M059J (cell line): ENCODE measurements around the gene BMP7. TPM values are rescaled to one million over a fixed set of nuclear protein-coding genes. Genes with fewer than 3 reads are reported as not detected.
"Not testable (repeated sequence)": the region's sequence is repeated elsewhere in the genome, so short reads cannot be mapped to it uniquely, and the experiment has no call there.

Experiments used
- DNase-seq: peaks from one replicate; pipeline ENCODE4 v3.0.0-alpha.2; 2012; ENCODE audit warnings: low read depth
- total RNA-seq: library from RNA; depleted of rRNA; stranded (reverse); fragments of >200 nt; shearing (Covaris generic); gene quantifications from 2 replicates; pipeline ENCODE4 v1.2.3, GENCODE V29; 2014

BMP7 gene
- total RNA-seq, 1 experiment from 2014 or later = 0.22 TPM

- DNase-seq = no peak
Observed at GRCh38 chr20:57249772-57250171, 16.7 kb downstream of the BMP7 start.

DNA sequence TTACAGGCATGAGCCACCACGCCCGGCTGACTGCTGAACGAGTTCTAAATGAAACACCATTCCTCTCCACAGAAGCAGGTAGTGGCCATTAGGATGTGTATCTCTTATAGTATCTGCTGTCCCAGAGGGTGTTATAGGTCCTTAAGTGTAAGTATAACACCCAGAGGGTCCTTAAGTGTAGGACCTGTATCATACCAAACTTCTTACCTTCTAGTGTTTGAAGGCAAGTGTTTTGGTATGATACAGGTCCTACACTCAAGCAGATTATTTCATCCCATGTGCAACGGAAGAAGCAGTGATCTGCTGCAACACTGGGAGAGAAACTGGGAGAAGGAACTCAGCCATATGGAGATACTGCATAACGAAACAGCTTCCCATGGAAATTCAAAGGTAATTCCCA, 17.4 kb downstream of the BMP7 start:
- DNase-seq = no peak

- DNase-seq = no peak
Observed at GRCh38 chr20:57248132-57248797, 18.2 kb downstream of the BMP7 start.

DNA sequence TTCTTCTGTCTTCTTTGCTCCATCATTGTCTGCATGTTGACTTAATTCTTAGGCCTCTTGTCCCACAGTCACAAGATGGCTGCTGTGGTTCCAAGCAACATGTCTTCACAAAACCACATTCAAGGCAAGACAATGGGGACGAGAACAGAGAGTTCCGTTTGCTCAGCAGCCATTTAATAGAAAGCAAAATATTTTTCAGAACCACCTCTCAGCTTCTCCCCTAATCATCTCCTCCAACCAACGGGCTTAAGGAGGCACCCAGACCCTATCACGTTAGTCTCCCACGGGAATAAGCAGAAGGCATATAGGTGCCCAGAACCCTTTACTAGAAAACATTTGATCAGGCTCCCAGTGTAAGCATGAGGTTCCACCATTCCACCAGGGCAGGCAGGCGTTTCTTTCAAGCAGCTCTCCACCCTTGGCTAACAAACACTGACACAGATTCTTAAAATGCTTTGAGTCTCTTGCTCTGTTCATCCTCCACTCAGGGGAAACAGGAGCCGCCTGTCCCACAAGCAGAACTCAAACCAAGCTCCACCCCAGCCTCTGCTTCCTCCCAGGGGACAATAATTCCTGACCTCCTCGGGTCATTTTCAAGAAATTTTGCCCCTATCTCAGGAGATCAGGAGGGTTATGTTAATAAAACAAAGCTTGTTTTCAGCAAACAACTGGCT, 19.0 kb downstream of the BMP7 start:
- DNase-seq = no peak

DNA sequence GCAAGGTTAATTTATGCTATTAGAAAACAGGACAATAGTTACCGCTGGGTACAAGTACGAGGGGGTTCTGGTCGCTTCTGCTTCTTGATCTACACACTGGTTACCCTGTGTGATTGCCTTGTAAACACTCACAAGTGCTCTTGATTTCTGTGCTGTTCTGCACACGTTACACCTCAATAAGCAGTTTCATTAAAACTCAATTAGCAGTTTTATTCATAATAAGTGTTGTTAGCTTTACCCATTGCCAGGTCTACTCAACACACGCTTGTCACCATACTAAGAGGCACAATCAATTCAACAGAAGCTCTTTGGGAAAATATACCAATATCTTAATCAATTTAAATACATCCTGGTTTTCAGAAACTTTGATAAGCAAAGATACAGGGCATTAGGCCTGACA, 20.4 kb downstream of the BMP7 start:
- no peak for DNase-seq

- no peak for DNase-seq
Observed at GRCh38 chr20:57244627-57245214, 21.7 kb downstream of the BMP7 start.

DNA sequence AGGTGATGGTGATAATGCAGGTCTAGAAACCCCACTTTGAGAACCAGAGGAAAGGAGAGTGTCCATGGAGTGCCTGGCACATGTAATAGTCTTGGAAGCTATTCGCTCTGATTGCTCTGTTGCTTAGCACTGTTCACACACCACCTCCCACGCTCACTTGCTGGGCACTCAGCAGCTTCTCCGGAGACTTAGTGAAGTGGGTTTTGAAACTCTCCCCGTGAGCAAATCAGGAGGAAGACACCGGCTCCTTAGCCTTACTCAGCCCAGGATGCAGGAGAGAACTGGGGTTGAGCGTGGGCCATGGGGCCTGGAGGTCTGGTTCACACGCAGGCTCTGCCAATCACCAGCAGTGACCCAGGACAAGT, 22.2 kb downstream of the BMP7 start:
- no peak for DNase-seq

DNA sequence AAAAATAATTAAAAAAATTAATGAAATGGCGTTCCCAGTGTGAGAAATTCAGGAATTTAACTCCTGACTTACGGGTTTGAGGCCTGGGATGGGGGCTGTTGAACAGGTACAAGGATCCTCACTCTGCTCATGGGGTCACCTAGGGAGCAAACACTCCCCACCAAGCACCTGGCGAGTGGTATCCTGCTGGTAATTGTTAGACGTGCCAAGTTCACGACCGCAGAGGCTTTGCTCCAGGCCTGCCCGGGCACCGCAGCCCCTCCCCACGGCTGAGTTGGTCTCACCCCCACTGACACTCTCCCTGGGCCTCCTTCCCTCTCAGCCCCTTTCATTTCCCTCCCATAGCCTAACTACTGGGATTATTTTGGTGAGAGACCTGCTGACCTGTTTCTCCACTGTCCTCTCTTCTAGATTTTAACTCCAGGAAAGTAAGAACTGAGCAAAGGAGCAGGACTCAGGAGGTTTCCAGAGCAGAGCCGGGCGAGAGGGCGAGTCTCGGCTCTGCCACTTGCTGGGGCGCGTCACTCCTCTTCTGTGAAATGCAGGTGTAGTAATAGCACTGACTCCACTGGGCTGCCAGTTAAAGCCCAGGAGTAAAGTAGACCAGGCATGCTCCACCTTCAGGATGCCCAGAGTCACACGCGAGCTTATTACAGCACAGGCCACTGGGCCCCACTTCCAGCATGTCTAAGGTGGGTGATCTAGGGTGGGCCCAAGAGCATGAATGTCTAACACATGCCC, 22.8 kb downstream of the BMP7 start:
- DNase-seq = no peak

DNA sequence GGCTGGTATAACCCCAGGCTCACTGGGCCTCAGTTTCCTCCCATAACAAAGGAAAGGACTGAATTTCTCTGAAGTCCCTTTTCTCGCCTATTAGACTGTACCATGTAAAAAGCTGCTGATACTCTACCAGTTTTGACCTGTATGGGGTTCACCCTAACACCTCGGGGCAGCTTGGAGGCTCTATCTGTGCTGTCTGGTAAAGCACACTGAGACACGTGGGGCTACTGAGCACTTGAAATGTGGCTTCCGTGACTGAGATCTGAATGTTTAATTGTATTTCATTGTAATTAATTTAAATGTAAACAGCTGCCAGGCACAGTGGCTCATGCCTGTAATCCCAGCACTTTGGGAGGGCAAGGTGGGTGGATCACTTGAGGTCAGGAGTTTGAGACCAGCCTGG, 24.0 kb downstream of the BMP7 start:
- no peak for DNase-seq

- no peak for DNase-seq
Observed at GRCh38 chr20:57241363-57241991, 25.0 kb downstream of the BMP7 start.

GRCh38 chr20:57240581-57241362, 25.7 kb downstream of the BMP7 start:
- no peak for DNase-seq

DNA sequence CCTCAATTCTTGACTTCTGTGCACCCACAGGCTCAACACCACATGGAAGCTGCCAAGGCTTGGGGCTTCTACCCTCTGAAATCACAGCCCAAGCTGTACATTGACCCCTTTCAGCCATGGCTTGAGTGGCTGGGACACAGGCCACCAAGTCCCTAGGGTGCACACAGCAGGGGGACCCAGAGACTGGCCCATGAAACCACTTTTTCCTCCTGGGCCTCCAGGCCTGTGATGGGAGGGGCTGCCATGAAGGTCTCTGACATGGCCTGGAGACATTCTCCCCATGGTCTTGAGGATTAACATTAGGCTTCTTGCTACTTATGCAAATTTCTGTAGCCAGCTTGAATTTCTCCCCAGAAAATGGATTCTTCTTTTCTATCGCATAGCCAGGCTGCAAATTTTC, 26.7 kb downstream of the BMP7 start:
- not testable (repeated sequence) for DNase-seq

- DNase-seq = not testable (repeated sequence)
Observed at GRCh38 chr20:57239324-57239723, 27.1 kb downstream of the BMP7 start.

DNA sequence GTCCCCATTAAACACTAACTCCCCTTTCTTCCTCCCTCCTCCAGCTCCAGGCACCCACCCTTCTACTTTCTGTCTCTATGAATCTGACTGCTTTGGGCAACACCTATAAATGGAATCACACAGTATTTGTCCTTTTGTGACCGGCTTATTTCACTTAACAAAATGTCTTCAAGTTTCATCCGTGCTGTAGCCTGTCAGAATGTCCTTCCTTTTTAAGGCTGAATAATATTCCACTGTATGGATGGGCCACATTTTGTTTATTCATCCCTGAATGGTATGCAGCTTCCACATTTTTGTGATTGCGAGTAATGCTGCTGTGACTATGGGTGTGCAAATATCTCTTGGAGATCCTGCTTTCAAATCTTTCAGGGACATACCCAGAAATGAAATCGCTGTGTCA, 28.4 kb downstream of the BMP7 start:
- DNase-seq = no peak

DNA sequence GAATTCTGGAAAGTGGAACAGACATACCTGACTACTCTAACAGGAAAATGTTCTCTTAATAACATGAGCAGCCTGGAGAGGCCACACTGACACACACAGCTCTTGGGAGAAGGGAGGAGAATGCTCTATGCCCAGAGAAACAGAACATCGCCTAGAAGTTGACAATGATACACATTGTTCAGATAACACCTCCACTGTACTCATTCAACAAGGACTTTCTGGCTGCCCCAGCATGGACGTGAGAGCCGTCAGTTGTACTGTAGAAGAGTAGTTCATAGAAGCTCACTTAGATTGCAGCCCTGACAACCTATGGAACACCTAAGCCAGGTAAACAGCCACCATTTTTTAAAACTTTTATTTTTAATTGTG, 28.9 kb downstream of the BMP7 start:
- DNase-seq = no peak

DNA sequence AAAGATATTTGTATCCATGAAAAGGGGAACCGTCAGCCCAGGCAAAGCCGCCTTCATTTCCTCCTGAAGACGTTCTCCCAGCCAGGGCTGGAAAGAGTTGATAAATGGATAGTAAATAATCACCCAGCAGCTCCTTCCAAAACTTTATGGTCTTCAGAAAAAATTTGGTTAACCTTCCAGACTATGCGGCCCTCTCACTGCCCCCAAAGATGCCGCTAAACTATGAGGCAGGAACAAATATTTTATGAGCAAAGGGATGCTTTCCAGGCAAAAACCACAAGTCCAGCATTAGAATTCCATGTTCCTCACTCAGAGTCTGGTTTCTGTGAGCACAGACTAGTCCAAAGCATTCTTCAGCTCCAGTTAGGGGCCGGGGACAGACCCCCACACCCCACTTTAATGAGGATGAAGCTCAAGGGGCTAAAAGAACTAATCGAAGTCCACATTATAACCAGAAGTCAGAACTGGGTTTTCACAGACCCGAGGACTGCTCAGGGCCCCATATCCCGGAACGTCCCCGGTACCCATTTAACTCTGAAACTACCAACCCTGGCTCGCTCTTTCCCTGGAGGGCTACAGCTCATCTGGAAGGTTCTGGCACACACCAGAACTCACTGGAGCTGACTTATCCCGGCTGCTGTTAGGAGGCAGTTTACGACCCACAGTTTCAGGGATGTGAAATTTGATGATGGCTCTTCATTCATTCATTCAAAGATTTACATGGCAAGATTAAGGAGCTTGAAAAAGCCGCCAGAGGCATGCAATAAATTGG, 29.4 kb downstream of the BMP7 start:
- no peak for DNase-seq

DNA sequence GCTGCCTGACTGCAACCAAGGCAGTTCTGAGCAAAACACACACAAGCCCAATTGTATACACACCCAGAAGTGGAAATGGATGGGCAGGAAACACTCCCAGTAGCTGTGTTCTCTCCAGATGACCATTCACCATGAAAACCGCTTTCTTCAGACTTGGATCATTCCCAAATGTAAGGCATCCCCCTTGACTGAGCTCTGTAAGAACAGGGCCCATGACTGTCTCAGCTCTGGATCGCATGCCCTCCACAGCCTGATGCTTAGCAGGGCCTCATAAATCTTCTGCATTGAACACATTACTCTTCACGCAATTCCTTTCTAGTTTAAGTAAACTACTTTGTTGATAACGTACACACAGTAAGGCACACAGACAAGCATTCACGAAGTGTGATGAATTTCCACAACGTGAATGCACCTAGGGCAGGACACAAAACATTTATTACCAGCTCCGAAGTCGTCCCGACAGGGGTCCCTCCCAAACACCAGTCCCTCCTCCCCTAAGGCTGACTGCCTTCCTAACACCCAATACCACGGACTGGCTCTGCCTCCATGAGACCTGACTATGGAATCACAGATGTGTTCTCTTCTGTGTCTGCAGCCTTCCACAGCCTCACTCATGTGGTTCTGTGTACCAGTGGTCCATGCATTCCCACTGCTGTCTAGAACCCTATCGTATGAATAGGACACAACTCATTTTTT, 31.7 kb downstream of the BMP7 start:
- no peak for DNase-seq

DNA sequence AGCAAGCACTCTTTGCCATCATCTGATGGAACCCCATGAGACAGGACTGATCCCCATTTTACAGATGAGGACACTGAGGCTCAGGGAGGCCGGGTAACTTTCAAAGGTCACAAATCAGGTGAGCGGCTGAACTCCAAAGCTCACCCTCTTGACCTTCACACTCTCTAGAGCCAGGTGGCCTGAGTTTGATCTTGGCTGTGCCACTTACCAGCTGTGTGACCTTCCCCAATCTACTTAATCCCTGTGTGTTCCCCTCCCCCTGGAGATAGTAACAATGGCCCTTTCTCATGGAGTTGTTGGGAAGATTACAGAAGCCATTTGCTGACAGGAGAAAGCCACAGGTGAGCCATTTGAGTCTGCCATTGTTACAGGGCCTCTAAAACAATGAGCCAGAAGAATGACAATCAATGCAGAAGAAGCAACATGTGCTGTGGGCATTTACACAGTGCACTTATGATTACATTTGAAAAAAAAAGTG, 34.5 kb downstream of the BMP7 start:
- DNase-seq = no peak

GRCh38 chr20:57231161-57231560, 35.3 kb downstream of the BMP7 start:
- DNase-seq = no peak

DNA sequence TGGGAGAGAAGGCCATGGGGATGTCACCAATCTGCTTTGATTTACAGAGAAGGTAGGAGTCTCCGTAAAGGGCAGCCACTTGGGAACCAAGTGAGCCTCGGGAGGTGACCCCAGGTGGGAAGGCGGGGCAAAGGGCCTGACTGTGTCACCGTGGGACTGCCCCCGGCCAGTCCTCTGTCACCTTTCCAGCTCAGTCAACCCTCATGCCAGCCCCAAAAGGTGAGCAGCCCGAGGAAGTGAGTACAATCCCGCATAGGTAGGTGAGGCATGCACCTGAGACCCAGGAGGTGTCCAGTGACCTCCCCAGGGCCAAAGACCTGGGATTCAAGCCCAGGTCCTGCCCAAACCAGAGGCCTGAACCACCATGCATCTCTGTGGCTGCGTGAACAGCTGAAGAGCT, 36.2 kb downstream of the BMP7 start:
- DNase-seq = no peak
